ENCODE results near the gene CERS6. TPM values are rescaled to one million over a fixed set of nuclear protein-coding genes. Genes with fewer than 3 reads are reported as not detected.
A peak's percentile ranks its signal among the peaks of the same experiment; 100 is the strongest.

Gene CERS6
- total RNA-seq, 4 donors from 2014 or later: 17.6 to 31.1 (median 24.1) TPM

GRCh38 chr2:168703926-168704325, 247.9 kb downstream of the CERS6 start:
- WGBS, 2 donors: 86 to 100% methylated on average over 4 to 5 of the region's 5 CpGs

GRCh38 chr2:168705534-168706470, 249.7 kb downstream of the CERS6 start:
- intact Hi-C loops (cut with DNase I): no loop called here
- H3K9me3 ChIP-seq: no peaks in the 10 kb centered on the region
- TF ChIP-seq CTCF (IDR thresholded peaks at IDR 0.05) (peak in 2 of 6 experiments; percentile 17 to 34), POLR2A (IDR thresholded peaks at IDR 0.05) (no peak)
- H3K4me1 ChIP-seq: peaks cover 0 to 5% (median 0%) of the 10 kb centered on the region in 3 donors
- no peaks in the 10 kb centered on the region for H3K27me3 ChIP-seq
- H3K27ac ChIP-seq: no peak overlapping the region
- no peak for DNase-seq
- H3K36me3 ChIP-seq: no peaks in the 10 kb centered on the region
- no peak overlapping the region for H3K4me3 ChIP-seq
- WGBS, 2 donors: 73 to 75% methylated on average over 2 of the region's 2 CpGs

More at GRCh38 chr2:168703926-168704325, 247.9 kb downstream of the CERS6 start:
- TF ChIP-seq POLR2A (IDR thresholded peaks at IDR 0.05) (no peak), CTCF (IDR thresholded peaks at IDR 0.05) (no peak)
- H3K4me3 ChIP-seq: no peak overlapping the region
- no peaks in the 10 kb centered on the region for H3K27me3 ChIP-seq
- no peak overlapping the region for H3K27ac ChIP-seq
- H3K4me1 ChIP-seq: peaks cover 0 to 21% (median 3%) of the 10 kb centered on the region in 3 donors
- no peak for DNase-seq
- intact Hi-C loops (cut with DNase I): no loop called here
- H3K36me3 ChIP-seq: no peaks in the 10 kb centered on the region
- no peaks in the 10 kb centered on the region for H3K9me3 ChIP-seq

- H3K4me1 ChIP-seq: no peaks in the 10 kb centered on the region
- intact Hi-C loops (cut with DNase I): no loop called here
- no peaks in the 10 kb centered on the region for H3K36me3 ChIP-seq
- DNase-seq: no peak
- H3K9me3 ChIP-seq: no peaks in the 10 kb centered on the region
- H3K4me3 ChIP-seq: no peak overlapping the region
- no peak overlapping the region for H3K27ac ChIP-seq
- WGBS, 2 donors: 93 to 97% methylated on average over 2 of the region's 2 CpGs
- TF ChIP-seq CTCF (IDR thresholded peaks at IDR 0.05) (no peak), POLR2A (IDR thresholded peaks at IDR 0.05) (no peak)
- no peaks in the 10 kb centered on the region for H3K27me3 ChIP-seq
Measured at GRCh38 chr2:168706806-168707205, 250.7 kb downstream of the CERS6 start.

- H3K4me1 ChIP-seq: no peaks in the 10 kb centered on the region
- intact Hi-C loops (cut with DNase I): no loop called here
- H3K4me3 ChIP-seq: no peak overlapping the region
- no peak for DNase-seq
- no peaks in the 10 kb centered on the region for H3K27me3 ChIP-seq
- 60 to 67% methylated on average over 1 of the region's 1 CpG for WGBS, 2 donors
- H3K36me3 ChIP-seq: no peaks in the 10 kb centered on the region
- no peak overlapping the region for H3K27ac ChIP-seq
- no peak for TF ChIP-seq POLR2A (IDR thresholded peaks at IDR 0.05)
- H3K9me3 ChIP-seq: no peaks in the 10 kb centered on the region
Measured at GRCh38 chr2:168708080-168708479, 252.0 kb downstream of the CERS6 start.

GRCh38 chr2:168710754-168711467, 254.8 kb downstream of the CERS6 start:
- no peaks in the 10 kb centered on the region for H3K4me1 ChIP-seq
- 89 to 93% methylated on average over 4 of the region's 4 CpGs for WGBS, 2 donors
- TF ChIP-seq CTCF (IDR thresholded peaks at IDR 0.05) (no peak), POLR2A (IDR thresholded peaks at IDR 0.05) (no peak)
- no peak overlapping the region for H3K4me3 ChIP-seq
- no peaks in the 10 kb centered on the region for H3K27me3 ChIP-seq
- peaks cover 0 to 15% (median 0%) of the 10 kb centered on the region in 3 donors for H3K36me3 ChIP-seq
- no peaks in the 10 kb centered on the region for H3K9me3 ChIP-seq
- intact Hi-C loops (cut with DNase I): no loop called here
- no peak for DNase-seq
- H3K27ac ChIP-seq: no peak overlapping the region

Data from esophagus squamous epithelium (tissue), 5 donors.